Cortex of kidney (tissue), 1 donor: ENCODE data around the gene ITPKA.
"Not testable (repeated sequence)": the region's sequence is repeated elsewhere in the genome, so short reads cannot be mapped to it uniquely, and the experiment has no call there.

Source experiments
- DNase-seq: peaks from one replicate; lab custom pipeline; 2025; lab: John Stamatoyannopoulos, UW

Gene ITPKA

GRCh38 chr15:41493205-41493901 lies at the start of gene ITPKA:
TSS of gene ITPKA (plus strand) at chr15:41493874. CDS start at chr15:41493928, 54 bp downstream.
- DNase-seq: no peak

DNA sequence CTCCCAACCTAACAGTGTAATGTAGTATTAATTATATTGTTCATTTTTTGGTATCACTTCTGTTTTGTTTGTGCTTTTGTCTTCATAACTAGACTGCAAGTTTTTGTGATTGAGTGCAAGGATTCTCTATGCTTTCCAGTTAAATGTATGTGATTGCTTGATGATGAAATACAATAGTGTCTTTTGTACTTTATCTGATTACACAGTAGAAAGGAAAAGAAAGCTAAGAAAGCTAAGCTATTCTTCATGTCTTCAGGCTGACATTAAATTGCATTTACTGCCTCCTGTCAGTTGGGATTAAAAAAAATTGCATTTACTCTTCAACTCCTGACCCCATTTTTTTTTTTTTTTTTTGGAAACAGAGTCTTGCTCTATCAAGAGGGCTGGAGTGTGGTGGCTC lies 48.3 kb upstream of the ITPKA start:
- DNase-seq: no peak

DNA sequence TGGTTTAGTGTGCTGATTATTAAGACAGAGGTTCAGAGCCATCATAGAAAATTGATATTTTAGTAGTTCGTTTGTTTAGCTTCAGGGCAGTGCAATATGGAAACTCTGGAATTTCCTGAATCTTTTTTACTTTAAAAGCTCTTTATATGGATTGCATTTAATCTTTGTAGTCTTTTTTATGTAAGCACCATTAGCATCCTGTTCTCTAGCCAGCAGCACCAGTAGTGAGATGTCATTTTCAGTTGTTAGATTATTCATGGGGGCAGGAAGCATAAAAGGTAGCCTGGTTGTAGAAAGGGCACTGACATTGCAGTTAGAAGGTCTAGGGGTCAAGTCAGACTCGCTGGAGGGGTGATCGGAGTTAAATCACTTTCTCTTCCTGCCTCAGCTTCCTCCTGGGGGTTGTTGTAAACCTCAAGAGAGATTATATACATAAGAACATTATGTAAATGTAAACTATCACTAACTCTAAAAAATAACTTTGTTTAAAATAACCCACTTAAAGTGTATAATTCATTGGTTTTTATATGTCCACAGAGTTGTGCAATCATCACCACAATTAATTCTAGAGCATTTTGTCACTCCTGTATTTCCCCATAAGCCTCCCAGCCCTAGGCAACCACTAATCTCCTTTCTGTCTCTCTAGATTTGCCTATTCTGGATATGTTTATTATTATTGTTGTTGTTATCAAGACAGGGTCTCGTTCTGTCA lies 31.4 kb upstream of the ITPKA start:
- no peak for DNase-seq

DNA sequence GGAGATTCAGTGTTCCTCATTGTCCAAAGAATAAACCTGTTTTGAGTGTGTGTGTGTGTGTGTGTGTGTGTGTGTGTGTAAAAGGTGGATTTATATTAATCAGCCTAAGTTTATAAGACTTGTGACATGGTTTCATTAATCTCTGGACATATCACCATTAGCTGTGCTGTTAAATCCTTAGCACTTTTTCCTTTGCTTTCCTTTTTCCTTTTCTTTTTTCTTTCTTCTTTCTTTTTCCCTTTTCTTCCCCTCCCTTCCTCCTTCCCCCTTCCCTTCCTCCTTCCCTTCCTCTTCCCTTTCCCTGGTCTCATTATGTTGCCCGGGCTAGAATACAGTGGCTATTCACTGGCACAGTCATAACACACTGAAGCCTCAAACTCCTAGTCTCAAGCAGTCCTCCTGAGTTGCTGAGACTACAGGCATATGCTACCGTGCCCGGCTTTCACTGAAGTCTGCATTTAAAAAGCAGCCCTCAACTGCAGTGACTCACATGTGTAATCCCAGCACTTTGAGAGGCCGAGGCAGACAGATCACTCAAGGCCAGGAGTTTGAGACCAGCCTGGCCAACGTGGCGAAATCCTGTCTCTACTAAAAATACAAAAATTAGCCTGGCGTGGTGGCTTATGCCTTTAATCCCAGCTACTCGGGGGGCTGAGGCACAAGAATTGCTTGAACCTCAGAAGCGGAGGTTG lies 28.6 kb upstream of the ITPKA start:
- DNase-seq: no peak

DNA sequence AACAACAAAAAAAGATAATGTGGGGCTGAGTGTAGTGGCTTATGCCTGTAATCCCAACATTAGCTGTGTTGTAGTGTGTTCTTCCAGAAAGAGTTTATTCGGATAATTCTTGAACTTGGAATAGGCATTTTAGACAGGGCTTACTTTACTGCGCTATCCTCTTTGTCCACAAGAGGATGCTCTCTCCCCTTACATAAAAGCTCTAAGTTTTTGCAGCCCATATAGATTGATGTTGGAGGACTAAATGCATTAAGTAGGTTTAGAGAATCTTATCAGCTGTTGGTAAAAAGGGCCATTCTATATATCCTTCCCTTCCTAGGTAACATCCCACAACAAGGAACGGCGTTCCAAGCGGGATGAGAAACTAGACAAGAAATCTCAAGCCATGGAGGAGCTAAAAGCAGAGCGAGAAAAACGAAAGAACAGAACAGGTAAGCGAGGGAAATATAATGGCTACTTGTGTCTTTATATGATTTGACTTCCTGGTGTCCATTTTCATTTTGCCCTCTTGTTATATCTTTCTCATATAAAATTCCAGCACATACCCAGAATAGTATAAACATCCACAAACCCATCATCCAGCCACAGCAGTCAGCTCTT lies 27.8 kb upstream of the ITPKA start:
- no peak for DNase-seq

- no peak for DNase-seq
Measured at GRCh38 chr15:41466711-41467110, 27.0 kb upstream of the ITPKA start.

GRCh38 chr15:41469644-41470043 lies 24.0 kb upstream of the ITPKA start:
- DNase-seq: not testable (repeated sequence)

DNA sequence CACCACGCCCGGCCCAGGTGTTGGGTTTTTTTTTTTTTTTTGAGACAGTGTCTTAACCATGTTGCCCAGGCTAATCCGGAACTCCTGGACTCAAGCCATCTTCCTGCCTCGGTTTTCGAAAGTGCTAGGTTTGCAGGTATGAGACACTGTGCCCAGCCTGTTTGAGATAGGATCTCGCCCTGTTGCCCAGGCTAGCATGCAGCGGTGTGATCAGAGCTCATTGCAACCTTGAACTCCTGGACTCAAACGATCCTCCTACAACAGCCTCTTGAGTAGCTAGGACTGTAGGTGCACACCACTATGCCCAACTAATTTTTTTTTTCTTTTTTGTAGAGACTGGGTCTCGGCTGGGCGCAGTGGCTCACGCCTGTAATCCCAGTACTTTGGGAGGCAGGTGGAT lies 20.3 kb upstream of the ITPKA start:
- no peak for DNase-seq

- DNase-seq: no peak
Measured at GRCh38 chr15:41474436-41474835, 19.2 kb upstream of the ITPKA start.

DNA sequence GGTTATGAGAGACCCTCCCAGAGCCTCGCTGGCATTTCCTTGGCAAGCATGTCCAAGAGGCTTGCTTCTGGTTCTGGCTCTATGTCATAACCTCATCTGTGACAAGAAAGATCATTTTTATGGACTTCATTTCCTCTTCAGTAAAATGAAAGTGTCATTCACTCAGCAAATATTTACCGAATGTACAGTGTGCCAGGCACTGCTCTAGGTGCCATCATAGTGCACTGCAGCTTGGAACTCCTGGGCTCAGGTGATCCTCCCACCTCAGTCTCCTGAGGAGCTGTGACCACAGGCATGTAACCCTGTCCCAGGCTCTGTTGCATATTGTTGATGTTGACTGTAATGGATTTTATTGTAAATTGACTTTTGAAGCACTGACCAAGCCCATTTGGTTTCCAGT lies 18.7 kb upstream of the ITPKA start:
- DNase-seq: no peak

DNA sequence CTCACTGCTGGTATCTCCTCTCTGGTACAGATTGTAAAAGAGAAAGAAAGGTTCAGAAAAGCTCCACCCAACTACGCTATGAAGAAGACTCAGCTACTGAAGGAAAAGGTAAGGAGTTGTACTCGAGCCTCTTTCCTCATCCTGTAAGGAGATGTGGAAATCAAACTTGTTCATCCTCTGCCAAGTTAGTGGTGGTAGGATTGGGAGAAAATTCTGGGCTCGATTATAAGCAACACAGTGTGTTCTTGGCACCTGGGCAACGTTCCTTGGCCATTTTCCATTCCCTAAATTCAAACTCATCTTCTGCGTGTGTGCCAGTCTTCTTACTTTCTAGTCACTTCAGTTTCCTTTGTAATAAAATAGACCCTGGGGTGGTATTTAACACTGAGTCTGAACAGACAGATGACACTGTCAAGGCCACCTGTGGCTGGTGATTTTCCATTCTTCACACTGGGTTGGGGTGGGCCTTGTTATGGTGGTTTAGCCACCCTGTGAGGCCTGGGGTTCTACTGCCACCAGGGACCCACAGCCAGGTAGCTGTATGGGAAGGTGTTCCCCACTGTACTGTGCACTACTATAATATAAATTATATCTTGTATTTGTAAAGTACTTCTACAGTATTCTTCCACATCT lies 17.1 kb upstream of the ITPKA start:
- no peak for DNase-seq

DNA sequence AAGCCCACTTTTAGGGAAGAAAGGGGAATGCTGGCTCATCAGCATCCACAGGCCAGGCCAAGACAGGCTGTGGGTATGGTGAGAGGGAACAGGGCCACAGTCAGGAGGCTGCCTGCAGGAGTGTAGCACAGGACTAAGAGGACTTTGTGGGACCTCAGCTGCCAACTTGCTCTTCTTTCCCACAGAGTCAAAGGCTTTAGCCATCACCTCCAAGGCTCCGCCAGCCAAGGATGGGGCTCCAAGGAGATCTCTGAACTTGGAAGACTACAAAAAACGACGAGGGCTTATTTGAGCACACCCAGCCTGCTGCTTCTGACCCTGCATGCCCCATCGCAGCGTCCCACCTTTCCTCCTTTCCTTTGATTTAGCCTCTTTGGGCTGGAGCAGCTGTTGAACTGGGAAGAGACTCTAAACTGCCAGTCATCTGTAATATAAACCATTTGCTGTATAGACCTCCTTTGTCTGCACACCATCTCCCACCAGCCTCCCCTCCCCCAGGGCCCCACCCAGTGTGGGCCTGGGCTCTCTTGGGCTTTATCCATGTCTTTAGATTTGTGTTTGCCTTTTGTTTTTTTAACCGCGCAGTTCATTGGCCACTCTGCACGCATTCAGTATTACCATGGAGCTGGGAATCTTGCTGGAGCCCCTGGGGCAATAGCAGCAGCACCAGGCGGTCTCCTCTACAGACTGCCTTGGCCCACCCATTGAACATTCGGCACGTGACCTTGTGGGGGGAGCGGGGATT lies 13.1 kb upstream of the ITPKA start:
- DNase-seq: no peak

GRCh38 chr15:41482110-41482877 lies 11.4 kb upstream of the ITPKA start:
- DNase-seq: no peak

DNA sequence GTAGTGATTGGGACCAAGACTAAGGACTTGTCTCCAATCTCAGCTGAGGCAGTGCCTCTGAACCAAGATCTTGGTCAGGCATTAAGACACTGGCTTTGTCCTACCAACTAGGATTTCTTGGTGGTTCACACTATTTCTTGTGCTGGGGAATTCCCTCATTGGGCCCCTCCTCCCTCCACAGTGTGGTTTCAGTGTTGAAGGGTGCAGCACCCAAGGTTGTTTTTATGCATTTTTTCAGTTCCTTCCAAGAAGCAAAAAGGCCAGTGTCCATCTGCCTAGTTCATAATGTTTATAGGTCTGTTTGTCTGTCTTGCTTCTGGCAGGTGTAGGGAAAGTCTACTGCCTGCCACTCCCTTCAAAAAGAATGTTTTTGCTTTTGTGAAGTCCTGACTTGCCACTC lies 10.6 kb upstream of the ITPKA start:
- no peak for DNase-seq

DNA sequence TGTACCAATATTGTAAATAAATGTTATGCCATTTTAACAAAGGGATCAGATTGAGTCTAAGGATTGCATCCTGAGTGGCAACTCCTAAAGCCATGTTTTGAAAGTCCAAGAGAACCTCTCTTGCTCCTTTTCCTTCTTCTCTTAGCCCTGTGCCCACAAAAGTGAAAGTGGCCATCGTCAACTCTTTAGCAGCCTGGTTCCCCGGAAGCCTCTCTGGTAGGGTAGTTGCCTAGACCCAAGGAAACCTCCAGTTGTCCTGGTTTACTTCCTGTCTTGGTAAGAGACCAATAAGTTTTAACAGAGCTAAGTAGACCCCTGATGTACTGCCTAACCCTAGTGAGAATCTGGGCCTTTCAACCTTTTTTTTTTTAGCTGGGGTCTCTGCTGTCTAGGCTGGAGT lies 10.2 kb upstream of the ITPKA start:
- DNase-seq: no peak

DNA sequence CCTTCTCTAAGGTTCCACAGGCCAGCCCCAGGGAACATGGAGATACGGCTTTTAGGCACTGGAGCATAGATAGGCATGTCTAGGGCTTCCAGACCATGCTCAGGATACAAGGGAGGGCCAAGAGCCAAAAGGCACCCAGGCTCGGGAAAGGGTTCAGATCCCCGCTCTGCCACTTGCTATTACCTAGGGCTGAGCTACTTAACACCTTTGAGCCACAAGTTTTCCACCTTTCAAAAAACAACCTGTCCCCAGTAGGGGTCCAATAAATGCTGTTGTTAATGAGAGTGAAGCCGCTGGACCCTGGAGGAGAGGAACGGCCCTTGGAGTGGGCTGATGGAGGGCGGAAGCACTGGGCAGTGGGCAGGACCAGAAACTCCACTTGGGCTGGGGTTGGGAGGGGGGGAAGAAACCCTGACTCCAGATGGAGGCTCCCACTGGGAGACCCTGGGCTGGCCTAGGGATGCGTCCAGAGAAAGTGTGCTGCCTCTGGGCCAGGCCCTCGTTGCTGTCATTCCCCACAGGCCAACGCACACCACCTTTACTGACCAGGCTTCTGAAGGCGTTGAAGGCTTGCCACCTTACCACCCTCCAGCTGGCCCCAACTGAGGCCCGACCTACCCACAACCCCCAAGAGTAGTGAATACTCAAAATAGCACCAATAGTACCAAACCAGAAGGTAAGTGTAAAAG lies 8.6 kb upstream of the ITPKA start:
- no peak for DNase-seq

DNA sequence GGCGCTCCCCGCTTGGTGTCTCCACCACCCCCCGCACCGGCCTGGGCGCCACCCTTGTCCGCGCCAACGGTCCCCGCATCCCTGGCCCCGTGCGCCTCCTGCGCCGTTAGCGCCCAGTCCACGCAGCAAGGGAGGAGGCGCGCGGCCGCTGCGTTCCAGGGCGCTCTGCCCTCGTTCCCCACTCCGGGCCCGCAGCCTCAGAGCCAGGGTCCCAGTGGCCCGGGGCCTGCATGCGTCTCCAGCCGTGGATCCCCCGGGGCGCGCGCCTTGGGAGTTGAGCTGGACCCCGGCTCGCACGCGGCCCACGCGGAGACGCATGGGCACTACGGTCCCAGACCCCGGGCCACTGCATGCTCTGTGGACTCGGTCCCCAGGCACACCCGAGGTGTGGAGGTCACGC lies 7.4 kb upstream of the ITPKA start:
- no peak for DNase-seq

DNA sequence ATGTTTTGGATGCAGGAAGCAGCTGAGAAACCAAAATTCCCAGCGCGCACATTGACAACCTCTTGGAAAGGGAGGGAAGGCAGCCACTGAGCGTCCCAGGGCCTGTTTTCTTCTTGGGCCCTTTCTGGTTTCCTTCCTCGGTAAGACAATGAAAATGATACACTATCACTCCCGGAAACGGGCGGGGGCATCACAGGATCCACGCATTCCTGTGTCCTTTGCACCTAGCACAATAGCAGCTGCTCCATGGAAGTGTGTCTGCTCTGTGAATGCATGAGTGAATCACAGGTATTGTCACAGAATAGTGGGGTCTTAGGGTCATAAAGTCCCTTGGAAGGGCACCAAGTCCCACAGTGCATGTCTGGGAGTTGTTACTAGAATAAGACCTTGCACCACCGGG lies 6.3 kb upstream of the ITPKA start:
- DNase-seq: no peak

GRCh38 chr15:41487802-41488201 lies 5.9 kb upstream of the ITPKA start:
- DNase-seq: no peak

DNA sequence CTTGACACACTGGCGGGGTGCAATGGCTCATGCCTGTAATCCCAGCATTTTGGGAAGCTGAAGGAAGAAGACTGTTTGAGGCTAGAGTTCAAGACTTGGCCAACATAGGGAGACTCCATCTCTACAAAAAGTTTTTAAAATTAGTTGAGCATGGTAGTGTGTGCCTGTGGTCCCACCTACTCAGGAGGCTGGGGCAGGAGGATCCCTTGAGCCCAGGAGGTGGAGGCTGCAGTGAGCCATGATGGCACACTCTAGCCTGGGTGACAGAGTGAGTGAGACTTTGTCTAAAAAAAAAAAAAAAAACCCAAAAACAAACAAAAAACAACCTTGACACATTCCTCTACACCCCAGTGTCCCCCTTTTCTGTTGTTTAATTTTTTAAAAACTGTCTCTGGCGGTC lies 4.0 kb upstream of the ITPKA start:
- no peak for DNase-seq
